IMR-90 (cell line): Measurements from ENCODE around the gene USP47.

Experiments used
- CHD1 ChIP-seq: IDR thresholded peaks from 2 replicates; pipeline ENCODE4 v1.6.1; 2012; ENCODE audit warnings: low read depth, low read length, improper control_type of control experiment
- POLR2A ChIP-seq: IDR thresholded peaks from 2 replicates; pipeline ENCODE4 v1.6.1; 2012; ENCODE audit warnings: mild to moderate bottlenecking, low read depth, low read length
- RFX5 ChIP-seq: IDR thresholded peaks from 2 replicates; pipeline ENCODE4 v1.8.0; 2012; ENCODE audit warnings: low read depth, mild to moderate bottlenecking, low read length, moderate library complexity
- TF ChIP-seq, protein P1 (sequence below): conservative IDR thresholded peaks from 2 replicates; pipeline ENCODE4 v1.5.1; 2012; ENCODE audit warnings: mild to moderate bottlenecking, low read depth, low read length, improper control_type of control experiment

DNA sequence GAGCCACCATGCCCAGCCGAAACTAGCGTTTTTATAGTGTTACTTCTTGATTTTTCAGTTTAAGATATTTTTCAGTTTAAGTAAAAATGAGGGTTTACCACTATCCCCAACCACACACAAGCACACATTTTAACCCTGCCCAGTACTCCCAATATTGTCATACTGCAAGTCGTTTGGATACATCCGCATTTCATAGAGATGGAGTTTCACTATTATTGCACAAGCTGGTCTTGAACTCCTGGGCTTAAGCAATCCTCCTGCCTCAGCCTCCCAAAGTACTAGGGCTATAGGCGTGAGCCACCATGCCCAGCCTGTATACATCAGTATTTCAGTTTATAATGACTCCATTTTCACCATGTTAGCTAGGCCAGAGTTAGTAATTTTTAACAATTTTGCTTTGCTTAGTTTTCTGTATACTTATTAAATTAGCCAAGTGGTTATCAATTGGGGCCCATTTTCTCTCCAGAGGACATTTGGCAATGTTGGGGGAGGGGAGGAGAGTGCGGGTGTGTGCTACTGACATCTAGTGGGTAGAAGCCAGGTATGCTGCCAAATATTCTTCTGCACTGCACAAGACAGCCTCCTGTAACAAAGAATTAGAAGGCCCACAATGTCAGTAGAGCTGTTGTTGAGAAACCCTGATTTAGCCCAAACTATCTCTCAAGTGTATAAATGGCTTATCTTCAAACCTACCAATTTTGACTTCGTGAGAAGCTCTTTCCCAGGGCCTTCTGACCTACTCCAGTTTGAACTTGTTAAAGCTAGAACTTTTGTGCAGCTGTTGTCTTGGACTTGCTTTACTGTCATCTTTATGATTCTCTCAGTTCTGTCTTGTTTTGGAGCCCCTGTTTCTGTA lies 7.3 kb downstream of the USP47 start:
- TF ChIP-seq POLR2A, result no peak
- TF ChIP-seq, protein P1, sequence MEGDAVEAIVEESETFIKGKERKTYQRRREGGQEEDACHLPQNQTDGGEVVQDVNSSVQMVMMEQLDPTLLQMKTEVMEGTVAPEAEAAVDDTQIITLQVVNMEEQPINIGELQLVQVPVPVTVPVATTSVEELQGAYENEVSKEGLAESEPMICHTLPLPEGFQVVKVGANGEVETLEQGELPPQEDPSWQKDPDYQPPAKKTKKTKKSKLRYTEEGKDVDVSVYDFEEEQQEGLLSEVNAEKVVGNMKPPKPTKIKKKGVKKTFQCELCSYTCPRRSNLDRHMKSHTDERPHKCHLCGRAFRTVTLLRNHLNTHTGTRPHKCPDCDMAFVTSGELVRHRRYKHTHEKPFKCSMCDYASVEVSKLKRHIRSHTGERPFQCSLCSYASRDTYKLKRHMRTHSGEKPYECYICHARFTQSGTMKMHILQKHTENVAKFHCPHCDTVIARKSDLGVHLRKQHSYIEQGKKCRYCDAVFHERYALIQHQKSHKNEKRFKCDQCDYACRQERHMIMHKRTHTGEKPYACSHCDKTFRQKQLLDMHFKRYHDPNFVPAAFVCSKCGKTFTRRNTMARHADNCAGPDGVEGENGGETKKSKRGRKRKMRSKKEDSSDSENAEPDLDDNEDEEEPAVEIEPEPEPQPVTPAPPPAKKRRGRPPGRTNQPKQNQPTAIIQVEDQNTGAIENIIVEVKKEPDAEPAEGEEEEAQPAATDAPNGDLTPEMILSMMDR, result peak; percentile 55
- no peak for TF ChIP-seq RFX5
- no peak for TF ChIP-seq CHD1
